Lower leg skin (tissue), 3 donors: Measurements from ENCODE around the gene ABLIM1.

Experiments used
- POLR2A ChIP-seq, 2 donors: fragments of 450-650 bp; IDR thresholded peaks; one replicate each; pipeline ENCODE4 v1.6.1; 2016 to 2017; ENCODE audit warnings: antibody characterized with exemption in 2 of 2, mild to moderate bottlenecking in 1 of 2, moderate library complexity in 1 of 2
- TF ChIP-seq, protein P1 (sequence below), 3 donors: fragments of 450-650 bp; IDR thresholded peaks; one replicate each; pipeline ENCODE4 v1.5.1; 2016; ENCODE audit warnings: antibody characterized with exemption in 3 of 3, mild to moderate bottlenecking in 3 of 3, moderate library complexity in 2 of 3

DNA sequence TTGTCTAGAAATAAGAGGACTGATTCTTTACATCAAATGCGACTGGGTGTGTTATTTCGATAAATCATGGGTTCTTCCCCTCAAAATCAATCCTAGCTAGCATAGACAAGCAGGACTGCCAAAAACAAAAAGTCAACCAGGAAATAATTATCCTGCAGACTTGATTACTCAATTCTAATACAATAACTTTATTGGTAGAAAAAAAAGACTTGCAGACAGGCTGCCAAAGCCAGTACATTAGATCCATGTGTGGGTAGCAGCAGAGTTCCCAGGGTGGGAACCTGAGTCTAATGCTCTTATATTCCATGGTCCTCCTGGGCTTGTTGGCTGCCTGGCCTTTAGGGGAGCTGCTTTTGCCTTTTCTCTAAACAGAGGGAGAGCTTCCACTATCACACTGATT, 261.6 kb downstream of the ABLIM1 start:
- TF ChIP-seq, protein P1, sequence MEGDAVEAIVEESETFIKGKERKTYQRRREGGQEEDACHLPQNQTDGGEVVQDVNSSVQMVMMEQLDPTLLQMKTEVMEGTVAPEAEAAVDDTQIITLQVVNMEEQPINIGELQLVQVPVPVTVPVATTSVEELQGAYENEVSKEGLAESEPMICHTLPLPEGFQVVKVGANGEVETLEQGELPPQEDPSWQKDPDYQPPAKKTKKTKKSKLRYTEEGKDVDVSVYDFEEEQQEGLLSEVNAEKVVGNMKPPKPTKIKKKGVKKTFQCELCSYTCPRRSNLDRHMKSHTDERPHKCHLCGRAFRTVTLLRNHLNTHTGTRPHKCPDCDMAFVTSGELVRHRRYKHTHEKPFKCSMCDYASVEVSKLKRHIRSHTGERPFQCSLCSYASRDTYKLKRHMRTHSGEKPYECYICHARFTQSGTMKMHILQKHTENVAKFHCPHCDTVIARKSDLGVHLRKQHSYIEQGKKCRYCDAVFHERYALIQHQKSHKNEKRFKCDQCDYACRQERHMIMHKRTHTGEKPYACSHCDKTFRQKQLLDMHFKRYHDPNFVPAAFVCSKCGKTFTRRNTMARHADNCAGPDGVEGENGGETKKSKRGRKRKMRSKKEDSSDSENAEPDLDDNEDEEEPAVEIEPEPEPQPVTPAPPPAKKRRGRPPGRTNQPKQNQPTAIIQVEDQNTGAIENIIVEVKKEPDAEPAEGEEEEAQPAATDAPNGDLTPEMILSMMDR (IDR thresholded peaks at IDR 0.05): no peak
- no peak for TF ChIP-seq POLR2A (IDR thresholded peaks at IDR 0.05)
